Measurements from ENCODE around the gene NMNAT3.

- TF ChIP-seq, protein P1, sequence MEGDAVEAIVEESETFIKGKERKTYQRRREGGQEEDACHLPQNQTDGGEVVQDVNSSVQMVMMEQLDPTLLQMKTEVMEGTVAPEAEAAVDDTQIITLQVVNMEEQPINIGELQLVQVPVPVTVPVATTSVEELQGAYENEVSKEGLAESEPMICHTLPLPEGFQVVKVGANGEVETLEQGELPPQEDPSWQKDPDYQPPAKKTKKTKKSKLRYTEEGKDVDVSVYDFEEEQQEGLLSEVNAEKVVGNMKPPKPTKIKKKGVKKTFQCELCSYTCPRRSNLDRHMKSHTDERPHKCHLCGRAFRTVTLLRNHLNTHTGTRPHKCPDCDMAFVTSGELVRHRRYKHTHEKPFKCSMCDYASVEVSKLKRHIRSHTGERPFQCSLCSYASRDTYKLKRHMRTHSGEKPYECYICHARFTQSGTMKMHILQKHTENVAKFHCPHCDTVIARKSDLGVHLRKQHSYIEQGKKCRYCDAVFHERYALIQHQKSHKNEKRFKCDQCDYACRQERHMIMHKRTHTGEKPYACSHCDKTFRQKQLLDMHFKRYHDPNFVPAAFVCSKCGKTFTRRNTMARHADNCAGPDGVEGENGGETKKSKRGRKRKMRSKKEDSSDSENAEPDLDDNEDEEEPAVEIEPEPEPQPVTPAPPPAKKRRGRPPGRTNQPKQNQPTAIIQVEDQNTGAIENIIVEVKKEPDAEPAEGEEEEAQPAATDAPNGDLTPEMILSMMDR (IDR thresholded peaks at IDR 0.05; ENCODE audit: low read depth, low read length, missing input control) = no peak
- TF ChIP-seq RAD21 (IDR thresholded peaks at IDR 0.05) (no peak), ZBTB33 (IDR thresholded peaks at IDR 0.05) (no peak), GABPA (IDR thresholded peaks at IDR 0.05 in 1 of 2, conservative IDR thresholded peaks at IDR 0.05 in 1 of 2) (no peak), SP1 (IDR thresholded peaks at IDR 0.05) (no peak)
Measured at GRCh38 chr3:139558351-139559266, 119.2 kb downstream of the NMNAT3 start.
